Peyer's patch (tissue), 4 donors: ENCODE results near the gene R3HDM2.

Experiments used
- CTCF ChIP-seq, 6 experiments: fragments of 450-650 bp in 4 of 6; fragments of 200-600 bp in 2 of 6; sonication (generic) in 1 of 6; IDR thresholded peaks; one replicate each; pipeline ENCODE4 v1.5.1; 2017 to 2019; ENCODE audit warnings: antibody characterized with exemption in 6 of 6, mild to moderate bottlenecking in 3 of 6, moderate library complexity in 1 of 6
- POLR2A ChIP-seq, 2 donors: fragments of 450-650 bp; IDR thresholded peaks; one replicate each; pipeline ENCODE4 v1.5.1; 2017; ENCODE audit warnings: antibody characterized with exemption in 2 of 2, mild to moderate bottlenecking in 2 of 2, moderate library complexity in 2 of 2

- TF ChIP-seq CTCF (IDR thresholded peaks at IDR 0.05) (no peak), POLR2A (IDR thresholded peaks at IDR 0.05) (no peak)
These were observed 14.5 kb downstream of the R3HDM2 start for GRCh38 chr12:57416039-57416996.
